GM12874 (cell line): Measurements from ENCODE around the gene KRTAP1-1.

Source experiments
- CTCF ChIP-seq: IDR thresholded peaks from 2 replicates; pipeline ENCODE4 v1.5.1; 2011; ENCODE audit warnings: low read depth, mild to moderate bottlenecking, control low read depth, low read length, moderate library complexity; ENCODE audit not compliant: insufficient read depth

KRTAP1-1 gene

GRCh38 chr17:41010441-41010840 lies 30.8 kb downstream of the KRTAP1-1 start:
- no peak for TF ChIP-seq CTCF

- no peak for TF ChIP-seq CTCF
Measured at GRCh38 chr17:41009936-41010335, 31.3 kb downstream of the KRTAP1-1 start.

GRCh38 chr17:41009301-41009760 lies 31.9 kb downstream of the KRTAP1-1 start:
- no peak for TF ChIP-seq CTCF

- TF ChIP-seq CTCF: no peak
Measured at GRCh38 chr17:41008811-41009210, 32.4 kb downstream of the KRTAP1-1 start, which contains the start of gene KRTAP3-1. KRTAP3-1 (minus strand) TSS chr17:41009128; CDS start chr17:41009074, 54 bp downstream.

GRCh38 chr17:41004397-41004796 lies 36.9 kb downstream of the KRTAP1-1 start:
- no peak for TF ChIP-seq CTCF

GRCh38 chr17:41003926-41004325 lies 37.3 kb downstream of the KRTAP1-1 start:
- TF ChIP-seq CTCF: no peak

- no peak for TF ChIP-seq CTCF
Measured at GRCh38 chr17:41002814-41003213, 38.4 kb downstream of the KRTAP1-1 start.
